HG02938 (cell line): ENCODE data around the gene PRKAB1.
A peak's percentile ranks its signal among the peaks of the same experiment; 100 is the strongest.
"Not testable (repeated sequence)": the region's sequence is repeated elsewhere in the genome, so short reads cannot be mapped to it uniquely, and the experiment has no call there.

Experiments used
- ATAC-seq: cut with Tn5 transposase; IDR thresholded peaks from one replicate; pipeline ENCODE4 v1.9.1; 2021; ENCODE audit warnings: mild to moderate bottlenecking, moderate library complexity; ENCODE audit not compliant: unreplicated experiment

PRKAB1 gene

GRCh38 chr12:119667577-119668323 is at the start of gene PRKAB1:
PRKAB1 (plus strand) TSS chr12:119668133; CDS start chr12:119668245, 112 bp downstream.
- peak; percentile 94 for ATAC-seq

GRCh38 chr12:119618328-119618896 is 49.5 kb upstream of the PRKAB1 start:
- ATAC-seq, result not testable (repeated sequence)

- no peak for ATAC-seq
Measured at GRCh38 chr12:119620490-119620889, 47.4 kb upstream of the PRKAB1 start.

GRCh38 chr12:119621878-119622277 is 46.1 kb upstream of the PRKAB1 start:
- no peak for ATAC-seq

DNA sequence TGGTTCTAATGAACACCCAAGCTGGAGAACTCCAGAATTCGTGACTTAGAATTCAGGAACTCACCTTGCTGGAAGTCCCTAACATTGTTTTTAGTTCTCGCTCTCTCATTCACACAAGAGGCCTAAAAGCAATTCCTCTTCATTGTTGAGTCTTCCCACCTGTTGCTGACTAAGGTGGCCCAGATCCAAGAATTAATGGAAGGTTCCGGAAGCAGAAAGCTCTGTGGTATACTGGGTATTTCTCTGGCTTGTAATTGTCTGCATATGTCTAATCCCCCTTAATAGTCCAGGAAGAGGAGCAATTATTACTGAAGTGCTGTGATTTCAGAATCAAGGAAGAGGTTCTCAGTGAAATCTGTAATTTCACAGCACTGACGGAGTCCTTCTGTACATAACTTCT is 43.0 kb upstream of the PRKAB1 start:
- no peak for ATAC-seq

- ATAC-seq, result no peak
Measured at GRCh38 chr12:119627019-119627643, 40.8 kb upstream of the PRKAB1 start.

DNA sequence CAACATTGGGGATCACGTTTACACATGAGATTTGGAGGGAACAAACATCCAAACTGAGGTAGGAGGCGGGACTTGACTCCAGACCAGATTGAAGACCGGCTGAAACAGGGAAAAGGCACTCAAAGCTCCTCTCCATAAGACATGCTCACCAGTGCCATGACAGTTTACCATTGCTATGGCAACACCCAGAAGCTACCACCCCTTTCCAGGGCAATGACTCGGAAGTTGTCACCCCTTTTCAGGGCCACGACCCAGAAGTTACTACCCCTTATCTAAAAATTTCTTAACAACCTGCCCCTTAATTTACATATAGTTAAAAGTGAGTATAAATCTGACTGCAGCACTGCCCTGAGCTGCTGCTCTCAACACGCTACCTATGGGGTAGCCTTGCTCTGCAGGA is 40.2 kb upstream of the PRKAB1 start:
- no peak for ATAC-seq

- ATAC-seq, result no peak
Measured at GRCh38 chr12:119630223-119630780, 37.6 kb upstream of the PRKAB1 start.

DNA sequence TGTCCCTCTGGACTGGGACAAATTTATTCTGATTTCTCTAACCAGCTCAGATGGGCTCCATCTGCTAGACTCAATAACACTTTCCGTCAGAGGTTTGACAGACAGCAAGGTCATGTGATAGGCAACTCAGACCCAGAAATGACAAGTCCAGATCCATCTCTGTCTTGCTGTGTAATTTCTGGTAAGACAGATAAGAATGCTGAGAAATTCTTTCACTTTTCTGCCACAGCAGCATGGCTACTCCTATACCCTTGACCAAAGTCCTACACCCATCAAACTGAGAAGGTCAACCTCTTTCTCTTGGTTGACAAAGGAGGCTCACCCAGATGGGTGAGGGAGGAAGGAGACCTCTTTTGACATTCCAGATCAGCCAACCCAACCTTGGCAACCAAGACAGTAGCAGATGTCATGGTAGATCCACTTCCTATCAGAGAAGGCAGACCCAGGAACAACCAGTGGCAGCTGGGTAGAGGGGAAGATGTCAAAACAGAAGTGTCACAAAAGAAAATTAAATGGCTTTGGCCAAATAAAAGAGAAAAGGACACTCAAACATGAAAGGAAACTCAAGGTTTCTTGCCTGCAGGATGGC is 36.9 kb upstream of the PRKAB1 start:
- ATAC-seq, result no peak

DNA sequence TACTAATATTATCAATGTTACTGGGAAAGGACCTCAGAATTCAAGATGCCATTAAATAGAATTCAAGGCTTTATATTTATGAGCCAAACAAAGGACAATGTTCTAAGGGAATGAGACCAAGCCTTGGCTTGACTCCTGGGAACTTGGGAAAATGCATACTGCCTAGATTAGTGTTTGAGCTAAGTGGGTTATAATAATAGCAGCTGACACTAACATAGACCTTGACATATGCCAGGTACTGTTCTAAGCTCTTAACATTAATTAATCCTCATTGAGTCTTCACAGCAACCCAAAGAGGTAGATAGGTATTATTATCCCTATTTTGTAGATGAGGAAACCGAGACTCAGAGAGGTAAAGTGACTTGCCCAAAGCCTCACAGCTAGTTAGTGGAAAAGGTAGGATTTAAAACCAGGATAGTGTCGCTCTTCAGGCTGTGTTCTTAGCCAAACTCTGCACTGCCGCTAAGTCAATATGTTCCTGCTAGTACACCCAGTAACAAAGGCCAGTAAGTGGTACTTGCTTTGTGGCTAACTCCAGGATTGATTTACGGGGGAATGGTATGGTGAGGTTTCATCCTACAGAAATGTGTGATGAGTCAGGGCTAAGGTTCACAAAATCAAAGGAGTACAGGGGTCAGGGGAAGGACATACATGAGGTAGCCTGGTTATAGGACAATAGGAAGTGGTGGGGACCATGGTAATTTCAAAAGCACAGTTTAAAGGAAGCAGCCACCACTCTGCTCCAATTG is 35.8 kb upstream of the PRKAB1 start:
- ATAC-seq, result no peak

DNA sequence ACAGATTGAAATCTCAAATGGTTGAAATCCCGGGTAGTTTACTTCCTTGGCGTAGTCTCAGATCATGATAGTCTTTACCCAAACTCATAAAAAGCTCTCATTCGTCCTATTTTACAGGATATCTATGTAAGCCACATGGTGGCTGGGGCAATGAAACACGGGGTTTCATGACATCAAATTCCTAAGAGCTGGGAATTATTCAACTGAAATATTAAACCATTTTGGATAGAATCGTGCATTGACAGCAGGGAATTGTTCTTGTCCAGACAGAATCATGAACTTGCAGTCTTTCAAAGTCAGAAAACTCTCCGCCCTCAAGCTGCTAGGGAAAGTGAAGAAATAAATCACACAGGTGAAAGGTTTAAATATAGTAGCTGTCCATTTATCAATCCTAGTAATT is 33.2 kb upstream of the PRKAB1 start:
- no peak for ATAC-seq

DNA sequence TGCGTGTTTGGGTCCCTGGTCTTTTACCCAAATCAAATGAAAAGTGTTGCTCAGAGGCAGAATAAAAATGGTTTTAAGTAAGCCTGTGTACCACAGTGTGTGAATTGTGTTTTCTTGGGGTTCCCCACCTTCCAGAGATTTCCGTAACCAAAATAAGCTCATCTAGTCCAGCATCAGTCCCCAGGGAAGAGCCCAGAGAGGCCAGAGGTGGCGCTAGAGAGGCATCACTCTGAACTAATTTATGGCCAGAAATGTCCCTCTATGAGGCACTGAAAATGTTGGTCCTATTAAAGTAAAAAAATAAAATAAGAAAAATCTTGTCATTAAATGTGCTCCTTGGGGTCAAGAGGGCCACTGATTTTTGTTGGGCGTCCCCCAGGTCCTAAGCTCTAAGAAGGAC is 24.9 kb upstream of the PRKAB1 start:
- ATAC-seq, result no peak

- ATAC-seq, result no peak
Measured at GRCh38 chr12:119644930-119645329, 23.0 kb upstream of the PRKAB1 start.

DNA sequence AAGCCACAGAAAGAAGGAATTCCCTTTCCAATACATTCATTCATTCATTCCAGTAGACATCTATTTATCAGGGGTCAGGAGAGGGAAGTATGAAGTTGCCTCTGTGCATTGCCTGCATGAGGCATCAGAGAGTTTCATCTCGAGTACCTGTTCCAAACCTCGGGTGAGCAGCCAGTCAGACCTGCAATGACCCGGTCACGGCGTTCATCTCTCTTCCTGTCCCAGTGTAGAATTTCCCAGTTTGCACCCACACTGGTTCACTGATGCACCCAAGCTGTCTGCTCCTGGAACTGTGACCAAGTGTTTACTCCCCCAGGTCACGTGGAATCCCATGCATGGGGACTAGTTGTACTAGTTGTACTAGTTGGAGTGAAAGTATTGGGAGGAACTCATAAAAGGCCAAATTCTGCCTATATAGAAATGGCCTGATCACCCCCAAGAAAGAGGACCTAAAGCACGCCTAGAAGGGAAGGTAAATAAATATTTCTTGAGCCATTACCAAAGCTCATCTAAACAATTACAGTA is 22.3 kb upstream of the PRKAB1 start:
- ATAC-seq, result no peak

- no peak for ATAC-seq
Measured at GRCh38 chr12:119649202-119649808, 18.6 kb upstream of the PRKAB1 start.

DNA sequence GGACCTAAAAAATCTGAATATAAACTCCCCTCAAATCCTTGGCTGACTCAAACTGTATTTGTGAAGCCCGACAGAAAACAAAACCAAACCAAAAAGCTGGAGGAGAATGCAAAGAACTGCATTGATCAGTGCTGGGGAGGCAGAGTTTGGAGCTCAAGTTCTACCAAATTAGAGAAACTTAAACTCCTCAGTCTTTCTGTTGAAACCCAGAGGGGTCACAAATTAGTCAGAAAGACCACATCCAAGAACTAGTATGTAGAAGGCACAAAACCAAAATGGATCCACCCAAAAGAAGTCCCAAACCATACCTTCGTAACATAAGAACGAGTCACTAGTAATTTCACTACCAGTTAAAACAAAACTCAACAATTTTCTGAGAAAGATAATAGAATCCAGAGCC is 15.3 kb upstream of the PRKAB1 start:
- ATAC-seq, result no peak

DNA sequence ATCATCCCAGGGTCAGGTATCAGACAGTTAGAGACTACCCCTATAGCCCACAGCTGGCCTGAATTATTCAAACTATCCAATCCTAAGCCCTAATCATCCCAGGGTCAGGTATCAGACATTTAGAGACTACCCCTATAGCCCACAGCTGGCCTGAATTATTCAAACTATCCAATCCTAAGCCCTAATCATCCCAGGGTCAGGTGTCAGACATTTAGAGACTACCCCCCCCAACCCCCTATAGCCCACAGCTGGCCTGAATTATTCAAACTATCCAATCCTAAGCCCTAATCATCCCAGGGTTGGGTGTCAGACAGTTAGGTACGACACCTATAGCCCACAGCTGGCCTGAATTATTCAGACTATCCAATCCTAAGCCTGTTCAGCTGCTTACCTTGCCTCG is 10.9 kb upstream of the PRKAB1 start:
- ATAC-seq, result not testable (repeated sequence)

DNA sequence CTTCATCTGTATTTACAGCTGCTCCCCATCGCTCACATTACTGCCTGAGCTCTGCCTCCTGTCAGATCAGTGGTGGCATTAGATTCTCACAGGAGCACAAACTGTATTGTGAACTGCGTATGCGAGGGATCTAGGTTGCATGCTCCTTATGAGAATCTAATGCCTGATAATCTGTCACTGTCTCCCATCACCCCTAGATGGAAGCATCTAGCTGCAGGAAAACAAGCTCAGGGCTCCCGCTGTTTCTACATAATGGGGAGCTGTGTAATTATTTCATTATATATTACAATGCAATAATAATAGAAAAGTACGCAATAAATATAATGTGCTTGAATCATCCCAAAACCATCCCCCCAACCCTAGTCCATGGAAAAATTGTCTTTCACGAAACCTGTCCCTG is 9.8 kb upstream of the PRKAB1 start:
- ATAC-seq, result not testable (repeated sequence)

GRCh38 chr12:119659289-119659897 is 8.5 kb upstream of the PRKAB1 start:
- no peak for ATAC-seq

DNA sequence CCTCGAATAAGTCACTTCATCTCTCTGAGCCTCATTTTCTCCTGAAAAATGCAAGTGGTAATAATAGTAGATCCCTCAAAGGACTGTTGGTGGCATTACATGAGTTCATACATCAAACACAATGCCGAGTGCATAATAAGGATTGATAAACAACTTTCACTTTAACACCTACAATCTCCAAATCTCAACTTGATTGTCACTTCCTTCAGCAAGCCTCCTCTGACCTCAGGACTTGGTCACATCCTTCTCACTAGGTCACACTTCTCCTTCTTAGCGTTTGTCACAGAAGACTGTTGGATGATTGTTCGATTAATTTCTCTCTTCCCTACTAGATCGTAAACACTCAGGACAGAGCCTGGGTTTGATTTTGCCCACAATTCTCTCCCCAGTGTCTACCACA is 7.9 kb upstream of the PRKAB1 start:
- ATAC-seq, result no peak
